NCI-H1436 (cell line): ENCODE data around the gene PAQR9.

Source experiments
- DNase-seq: peaks from one replicate; lab custom pipeline; 2025; lab: John Stamatoyannopoulos, UW

The PAQR9 gene

GRCh38 chr3:142982038-142982773 is 18.7 kb upstream of the PAQR9 start:
- DNase-seq, result peak; percentile 31

- no peak for DNase-seq
Measured at GRCh38 chr3:142981108-142981507, 17.6 kb upstream of the PAQR9 start.

- no peak for DNase-seq
Measured at GRCh38 chr3:142977399-142977728, 13.9 kb upstream of the PAQR9 start.

- DNase-seq, result no peak
Measured at GRCh38 chr3:142976621-142977398, 13.3 kb upstream of the PAQR9 start.

- DNase-seq, result no peak
Measured at GRCh38 chr3:142975316-142975995, 12.0 kb upstream of the PAQR9 start.

GRCh38 chr3:142973217-142974009 is 9.9 kb upstream of the PAQR9 start:
- no peak for DNase-seq

GRCh38 chr3:142972092-142972753 is 8.7 kb upstream of the PAQR9 start:
- no peak for DNase-seq

GRCh38 chr3:142971431-142971830 is 8.0 kb upstream of the PAQR9 start:
- no peak for DNase-seq

- DNase-seq, result no peak
Measured at GRCh38 chr3:142968319-142969025, 5.0 kb upstream of the PAQR9 start.

GRCh38 chr3:142966808-142967207 is 3.3 kb upstream of the PAQR9 start:
- DNase-seq, result no peak

GRCh38 chr3:142965581-142965980 is 2.1 kb upstream of the PAQR9 start:
- DNase-seq, result no peak

- no peak for DNase-seq
Measured at GRCh38 chr3:142963234-142963515, 299 bp downstream of the PAQR9 start.

- no peak for DNase-seq
Measured at GRCh38 chr3:142962520-142963233, 797 bp downstream of the PAQR9 start.

GRCh38 chr3:142962175-142962519 is 1.3 kb downstream of the PAQR9 start:
- DNase-seq, result no peak

GRCh38 chr3:142961539-142961938 is 1.9 kb downstream of the PAQR9 start:
- DNase-seq, result no peak

GRCh38 chr3:142960322-142960850 is 3.1 kb downstream of the PAQR9 start:
- DNase-seq, result no peak

- DNase-seq, result no peak
Measured at GRCh38 chr3:142958707-142959106, 4.8 kb downstream of the PAQR9 start.

- DNase-seq, result no peak
Measured at GRCh38 chr3:142953443-142953842, 10.0 kb downstream of the PAQR9 start.

GRCh38 chr3:142952272-142953193 is 10.9 kb downstream of the PAQR9 start:
- no peak for DNase-seq
